ENCODE measurements around the gene NET1.

NET1 gene

GRCh38 chr10:5479481-5480161 is 67.3 kb downstream of the NET1 start:
- Histone ChIP-seq H3K4me2 (ENCODE audit: low read length) (no peak overlapping the region), H3K36me3 (replicated peaks; ENCODE audit: low read depth, low read length) (no peaks in the 10 kb centered on the region), H3K27me3 (ENCODE audit: low read depth, low read length) (no peaks in the 10 kb centered on the region; the same call in 1 of the 2 replicates), H2AFZ (ENCODE audit: low read depth, low read length) (no peak overlapping the region), H3K9ac (ENCODE audit: low read length) (no peak overlapping the region), H3K9me3 (ENCODE audit: insufficient read depth, low read length) (no peaks in the 10 kb centered on the region), H3K4me3 (ENCODE audit: low read length) (no peak overlapping the region), H3K79me2 (ENCODE audit: low read length) (no peaks in the 10 kb centered on the region), H3K27ac (ENCODE audit: low read length) (no peak overlapping the region), H4K20me1 (ENCODE audit: insufficient read depth, low read length) (no peaks in the 10 kb centered on the region), H3K4me1 (ENCODE audit: low read length) (peaks cover 6% of the 10 kb centered on the region; the same call in 1 of the 2 replicates)
- TF ChIP-seq EZH2phosphoT487 (IDR thresholded peaks at IDR 0.05; ENCODE audit: low read depth) (no peak), CTCF (IDR thresholded peaks at IDR 0.05; ENCODE audit: low read depth, low read length) (no peak)

GRCh38 chr10:5480162-5480941 is 68.0 kb downstream of the NET1 start:
- H4K20me1 ChIP-seq (ENCODE audit: insufficient read depth, low read length) = no peaks in the 10 kb centered on the region
- no peaks in the 10 kb centered on the region for H3K36me3 ChIP-seq (replicated peaks; ENCODE audit: low read depth, low read length)
- peaks cover 6% of the 10 kb centered on the region; the same call in 1 of the 2 replicates for H3K4me1 ChIP-seq (ENCODE audit: low read length)
- peaks cover 4% of the 10 kb centered on the region for H3K27me3 ChIP-seq (ENCODE audit: low read depth, low read length)
- H3K9me3 ChIP-seq (ENCODE audit: insufficient read depth, low read length) = no peaks in the 10 kb centered on the region
- no peak overlapping the region for H3K9ac ChIP-seq (ENCODE audit: low read length)
- H3K79me2 ChIP-seq (ENCODE audit: low read length) = no peaks in the 10 kb centered on the region
- no peak overlapping the region for H3K4me3 ChIP-seq (ENCODE audit: low read length)
- H3K27ac ChIP-seq (ENCODE audit: low read length) = no peak overlapping the region
- H3K4me2 ChIP-seq (ENCODE audit: low read length) = no peak overlapping the region
- no peak overlapping the region for H2AFZ ChIP-seq (ENCODE audit: low read depth, low read length)
- TF ChIP-seq CTCF (IDR thresholded peaks at IDR 0.05; ENCODE audit: low read depth, low read length) (no peak), EZH2phosphoT487 (IDR thresholded peaks at IDR 0.05; ENCODE audit: low read depth) (no peak)

- no peak overlapping the region for H3K9ac ChIP-seq (ENCODE audit: low read length)
- H3K36me3 ChIP-seq (replicated peaks; ENCODE audit: low read depth, low read length) = no peaks in the 10 kb centered on the region
- H3K4me3 ChIP-seq (ENCODE audit: low read length) = no peak overlapping the region
- no peaks in the 10 kb centered on the region for H4K20me1 ChIP-seq (ENCODE audit: insufficient read depth, low read length)
- H3K9me3 ChIP-seq (ENCODE audit: insufficient read depth, low read length) = no peaks in the 10 kb centered on the region
- H3K79me2 ChIP-seq (ENCODE audit: low read length) = no peaks in the 10 kb centered on the region
- H3K27me3 ChIP-seq (ENCODE audit: low read depth, low read length) = peaks cover 4% of the 10 kb centered on the region
- TF ChIP-seq CTCF (IDR thresholded peaks at IDR 0.05; ENCODE audit: low read depth, low read length) (no peak), EZH2phosphoT487 (IDR thresholded peaks at IDR 0.05; ENCODE audit: low read depth) (no peak)
- H3K4me1 ChIP-seq (ENCODE audit: low read length) = peaks cover 6% of the 10 kb centered on the region; the same call in 1 of the 2 replicates
- no peak overlapping the region for H3K27ac ChIP-seq (ENCODE audit: low read length)
- no peak overlapping the region for H2AFZ ChIP-seq (ENCODE audit: low read depth, low read length)
- no peak overlapping the region for H3K4me2 ChIP-seq (ENCODE audit: low read length)
Measured at GRCh38 chr10:5481121-5481520, 68.8 kb downstream of the NET1 start.

- H3K4me3 ChIP-seq (ENCODE audit: low read length) = no peak overlapping the region
- no peak overlapping the region for H3K9ac ChIP-seq (ENCODE audit: low read length)
- H3K4me1 ChIP-seq (ENCODE audit: low read length) = peaks cover 6% of the 10 kb centered on the region; the same call in 1 of the 2 replicates
- no peak overlapping the region for H3K27ac ChIP-seq (ENCODE audit: low read length)
- no peaks in the 10 kb centered on the region for H3K36me3 ChIP-seq (replicated peaks; ENCODE audit: low read depth, low read length)
- H3K9me3 ChIP-seq (ENCODE audit: insufficient read depth, low read length) = no peaks in the 10 kb centered on the region
- TF ChIP-seq CTCF (IDR thresholded peaks at IDR 0.05; ENCODE audit: low read depth, low read length) (no peak), EZH2phosphoT487 (IDR thresholded peaks at IDR 0.05; ENCODE audit: low read depth) (no peak)
- no peak overlapping the region for H3K4me2 ChIP-seq (ENCODE audit: low read length)
- H4K20me1 ChIP-seq (ENCODE audit: insufficient read depth, low read length) = no peaks in the 10 kb centered on the region
- no peaks in the 10 kb centered on the region for H3K79me2 ChIP-seq (ENCODE audit: low read length)
- H2AFZ ChIP-seq (ENCODE audit: low read depth, low read length) = no peak overlapping the region
- peaks cover 4% of the 10 kb centered on the region for H3K27me3 ChIP-seq (ENCODE audit: low read depth, low read length)
Measured at GRCh38 chr10:5482016-5482415, 69.7 kb downstream of the NET1 start.
